22Rv1 (cell line): ENCODE measurements around the gene RHOH.

ENCODE experiments used
- CTCF ChIP-seq: fragments of 450-650 bp; IDR thresholded peaks from 2 replicates; pipeline ENCODE4 v1.5.1; 2017; ENCODE audit warnings: mild to moderate bottlenecking
- ZFX ChIP-seq: fragments of 450-650 bp; IDR thresholded peaks from 2 replicates; pipeline ENCODE4 v1.6.1; 2017; ENCODE audit warnings: antibody characterized with exemption, borderline replicate concordance

- no peak for TF ChIP-seq CTCF
- no peak for TF ChIP-seq ZFX
Observed at GRCh38 chr4:40261231-40262076, 64.6 kb downstream of the RHOH start.
